GM13976 (cell line): ENCODE results near the gene SSTR3.
"Not testable (repeated sequence)": the region's sequence is repeated elsewhere in the genome, so short reads cannot be mapped to it uniquely, and the experiment has no call there.

Experiments used
- DNase-seq: peaks from one replicate; pipeline ENCODE4 v3.0.0; 2012; ENCODE audit warnings: low spot score
- in situ Hi-C: fragments of 300-500 bp; cut with MboI; formaldehyde crosslinking; loops from one replicate; pipeline ENCODE4 v1.12.0; 2022; ENCODE audit warnings: low sequenced_read_pairs, mixed read lengths, inconsistent platforms; ENCODE audit not compliant: unreplicated experiment
- TF ChIP-seq, protein P1 (sequence below): IDR thresholded peaks from 2 replicates; pipeline ENCODE4 v1.5.1; 2012; ENCODE audit warnings: borderline replicate concordance, mild to moderate bottlenecking; ENCODE audit not compliant: insufficient read depth; ENCODE audit errors: extremely low read depth, missing control alignments, control extremely low read depth

SSTR3 gene

GRCh38 chr22:37202001-37202555, 10.2 kb downstream of the SSTR3 start:
- no peak for DNase-seq
- in situ Hi-C loops = no loop called here
- TF ChIP-seq, protein P1, sequence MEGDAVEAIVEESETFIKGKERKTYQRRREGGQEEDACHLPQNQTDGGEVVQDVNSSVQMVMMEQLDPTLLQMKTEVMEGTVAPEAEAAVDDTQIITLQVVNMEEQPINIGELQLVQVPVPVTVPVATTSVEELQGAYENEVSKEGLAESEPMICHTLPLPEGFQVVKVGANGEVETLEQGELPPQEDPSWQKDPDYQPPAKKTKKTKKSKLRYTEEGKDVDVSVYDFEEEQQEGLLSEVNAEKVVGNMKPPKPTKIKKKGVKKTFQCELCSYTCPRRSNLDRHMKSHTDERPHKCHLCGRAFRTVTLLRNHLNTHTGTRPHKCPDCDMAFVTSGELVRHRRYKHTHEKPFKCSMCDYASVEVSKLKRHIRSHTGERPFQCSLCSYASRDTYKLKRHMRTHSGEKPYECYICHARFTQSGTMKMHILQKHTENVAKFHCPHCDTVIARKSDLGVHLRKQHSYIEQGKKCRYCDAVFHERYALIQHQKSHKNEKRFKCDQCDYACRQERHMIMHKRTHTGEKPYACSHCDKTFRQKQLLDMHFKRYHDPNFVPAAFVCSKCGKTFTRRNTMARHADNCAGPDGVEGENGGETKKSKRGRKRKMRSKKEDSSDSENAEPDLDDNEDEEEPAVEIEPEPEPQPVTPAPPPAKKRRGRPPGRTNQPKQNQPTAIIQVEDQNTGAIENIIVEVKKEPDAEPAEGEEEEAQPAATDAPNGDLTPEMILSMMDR = no peak

DNA sequence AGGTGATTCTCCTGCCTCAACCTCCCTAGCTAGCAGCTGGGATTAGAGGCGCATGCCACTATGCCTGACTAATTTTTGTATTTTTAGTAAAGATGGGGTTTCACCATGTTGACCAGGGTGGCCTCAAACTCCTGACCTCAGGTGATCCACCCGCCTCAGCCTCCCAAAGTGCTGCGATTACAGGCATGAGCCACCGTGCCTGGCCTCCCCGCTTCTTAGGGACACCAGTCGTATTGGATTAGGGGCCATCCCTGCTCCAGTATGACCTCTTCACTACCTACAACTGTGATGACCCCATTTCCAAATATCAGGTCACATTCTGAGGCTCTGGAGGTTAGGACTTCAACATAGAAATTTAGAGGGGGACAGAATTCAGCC, 10.8 kb downstream of the SSTR3 start:
- DNase-seq, in situ Hi-C loops: not testable (repeated sequence)

DNA sequence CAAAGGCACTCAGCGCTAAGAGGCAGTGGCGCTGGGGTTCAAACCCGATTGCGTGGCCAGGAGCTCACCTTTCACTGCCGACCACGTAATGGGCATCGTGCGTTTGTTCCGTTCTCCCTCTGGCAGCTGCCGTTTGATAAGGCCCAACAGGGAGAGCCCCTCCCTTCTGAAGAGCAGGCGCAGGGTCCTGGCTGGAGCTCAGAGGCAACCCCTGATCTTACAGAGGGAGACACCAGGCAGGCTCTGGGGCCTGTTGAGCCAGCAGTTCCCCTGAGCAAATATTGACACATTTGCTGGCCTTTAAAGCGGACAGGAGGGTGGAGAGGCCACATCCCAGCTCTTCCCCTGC, 12.5 kb downstream of the SSTR3 start:
- DNase-seq = no peak
- TF ChIP-seq, protein P1 = no peak

GRCh38 chr22:37199103-37199759, 13.0 kb downstream of the SSTR3 start:
- TF ChIP-seq, protein P1 = peak; percentile 94
- DNase-seq = peak; percentile 99
- in situ Hi-C loops = loop anchor here (10.0 kb wide), 1 partner anchor 114 kb away; no protein-coding TSS in a partner anchor

More for the DNA sequence above, 12.5 kb downstream of the SSTR3 start:
- in situ Hi-C loops = loop anchor here (10.0 kb wide), 1 partner anchor 115 kb away; no protein-coding TSS in a partner anchor

- TF ChIP-seq, protein P1 = peak; percentile 78
- peak; percentile 90 for DNase-seq
- in situ Hi-C loops = loop anchor here (10.0 kb wide), 1 partner anchor 114 kb away; no protein-coding TSS in a partner anchor
Measured at GRCh38 chr22:37198258-37199102, 13.8 kb downstream of the SSTR3 start.

GRCh38 chr22:37197451-37198257, 14.6 kb downstream of the SSTR3 start:
- in situ Hi-C loops = loop anchor here (10.0 kb wide), 1 partner anchor 113 kb away; no protein-coding TSS in a partner anchor
- TF ChIP-seq, protein P1 = no peak
- no peak for DNase-seq
